ENCODE measurements around the gene ZFPM1. TPM values are rescaled to one million over a fixed set of nuclear protein-coding genes. Genes with fewer than 3 reads are reported as not detected.

The ZFPM1 gene
- total and polyA plus RNA-seq, 8 donors = 3.6 to 22.5 (median 19.3) TPM

- Histone ChIP-seq H3K36me3 (no peaks in the 10 kb centered on the region), H3K27ac (no peak overlapping the region), H3K9me3 (no peaks in the 10 kb centered on the region), H3K27me3 (peaks cover 0 to 2% (median 0%) of the 10 kb centered on the region in 4 donors), H3K4me1 (no peaks in the 10 kb centered on the region), H3K4me3 (no peak overlapping the region)
- WGBS, 2 donors = 49 to 58% methylated on average over 38 to 39 of the region's 39 CpGs
- DNase-seq = no peak
- peak in 1 of 4 donors; percentile 40 for ATAC-seq
- FAIRE-seq = no peak
- intact Hi-C loops (cut with DNase I) = loop anchor here in 1 of 3 donors (10.0 kb wide), 1 partner anchor 212 kb away; no protein-coding TSS in a partner anchor
- no peak for TF ChIP-seq CTCF (IDR thresholded peaks at IDR 0.05)
Measured at GRCh38 chr16:88406096-88407041, 46.7 kb upstream of the ZFPM1 start.

GRCh38 chr16:88407042-88407420 lies 46.0 kb upstream of the ZFPM1 start:
- Histone ChIP-seq H3K4me3 (no peak overlapping the region), H3K4me1 (no peaks in the 10 kb centered on the region), H3K27ac (no peak overlapping the region), H3K27me3 (peaks cover 0 to 2% (median 0%) of the 10 kb centered on the region in 4 donors), H3K9me3 (no peaks in the 10 kb centered on the region), H3K36me3 (no peaks in the 10 kb centered on the region)
- DNase-seq (no peak), FAIRE-seq (no peak), ATAC-seq (peak in 3 of 4 donors; percentile 9 to 14 (median 12))
- intact Hi-C loops (cut with DNase I) = loop anchor here in 1 of 3 donors (10.0 kb wide), 1 partner anchor 212 kb away; no protein-coding TSS in a partner anchor
- WGBS, 2 donors = 37 to 47% methylated on average over 20 of the region's 20 CpGs
- TF ChIP-seq CTCF (IDR thresholded peaks at IDR 0.05) = no peak

DNA sequence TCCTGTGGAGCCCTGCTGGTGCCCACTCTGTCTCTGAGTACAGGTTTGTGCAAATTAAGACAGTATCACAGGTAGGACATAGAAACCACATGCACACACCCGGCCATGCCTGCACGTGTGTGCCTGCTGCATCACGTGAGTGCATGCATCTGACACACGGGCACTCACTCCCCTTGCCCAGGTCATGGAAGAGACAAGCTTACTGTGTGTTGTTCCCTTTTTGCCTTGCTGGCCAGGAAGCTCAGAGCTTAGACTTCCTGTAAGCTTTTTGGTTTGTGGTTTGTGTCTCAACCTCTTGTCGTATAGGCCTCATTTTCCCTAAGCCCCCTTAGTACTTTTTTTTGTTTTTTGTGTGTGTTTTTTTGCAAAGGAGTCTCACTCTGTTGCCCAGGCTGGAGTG lies 45.3 kb upstream of the ZFPM1 start:
- no peak for TF ChIP-seq CTCF (IDR thresholded peaks at IDR 0.05)
- WGBS, 2 donors = 80 to 92% methylated on average over 5 of the region's 5 CpGs

DNA sequence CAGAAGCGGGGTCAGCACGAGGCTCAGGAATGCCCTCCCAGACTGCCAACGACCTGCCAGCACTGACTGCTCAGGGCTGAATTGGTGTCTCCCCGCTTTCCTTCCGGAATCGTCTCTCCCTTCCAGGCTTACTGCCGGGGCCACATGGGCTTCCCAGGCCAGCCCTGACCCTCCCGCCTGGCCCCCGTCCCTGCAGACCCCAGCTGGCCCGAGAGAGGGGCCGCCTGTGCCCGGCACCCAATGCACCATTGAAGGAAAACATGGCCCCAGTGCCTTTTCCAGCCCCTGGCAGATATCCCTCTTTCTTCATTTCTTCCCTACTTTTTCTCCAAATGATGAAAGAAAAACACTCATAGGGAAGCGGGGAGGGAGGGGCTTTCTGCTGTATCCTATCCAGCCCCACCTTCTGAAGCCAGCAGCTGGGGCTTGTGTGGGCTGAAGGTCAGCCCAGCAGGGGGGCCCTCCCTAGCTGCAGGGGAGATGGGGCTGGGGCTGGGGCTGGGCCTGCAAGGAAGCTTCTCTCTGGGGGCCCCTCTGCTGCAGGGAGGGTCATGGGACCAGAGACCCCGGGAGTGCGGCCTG lies 44.4 kb upstream of the ZFPM1 start:
- Histone ChIP-seq H3K9me3 (no peaks in the 10 kb centered on the region), H3K4me3 (no peak overlapping the region), H3K27ac (no peak overlapping the region), H3K36me3 (no peaks in the 10 kb centered on the region), H3K4me1 (no peaks in the 10 kb centered on the region), H3K27me3 (peaks cover 0 to 2% (median 0%) of the 10 kb centered on the region in 4 donors)
- ATAC-seq (no peak), FAIRE-seq (no peak), DNase-seq (no peak)
- no peak for TF ChIP-seq CTCF (IDR thresholded peaks at IDR 0.05)
- intact Hi-C loops (cut with DNase I) = loop anchor here in 1 of 3 donors (10.0 kb wide), 1 partner anchor 214 kb away; no protein-coding TSS in a partner anchor
- 68 to 76% methylated on average over 15 of the region's 15 CpGs for WGBS, 2 donors

More for the DNA sequence above, 45.3 kb upstream of the ZFPM1 start:
- FAIRE-seq = no peak
- DNase-seq = no peak
- Histone ChIP-seq H3K36me3 (no peaks in the 10 kb centered on the region), H3K27me3 (peaks cover 0 to 2% (median 0%) of the 10 kb centered on the region in 4 donors), H3K4me3 (no peak overlapping the region), H3K4me1 (no peaks in the 10 kb centered on the region), H3K9me3 (no peaks in the 10 kb centered on the region), H3K27ac (no peak overlapping the region)
- peak in 1 of 4 donors; percentile 15 for ATAC-seq
- intact Hi-C loops (cut with DNase I) = loop anchor here in 1 of 3 donors (10.0 kb wide), 1 partner anchor 213 kb away; no protein-coding TSS in a partner anchor
